NCI-H1436 treated with DMSO at 0.1 percent for 48 hours (cell line): ENCODE results near the gene GNA15.
"Not testable (repeated sequence)": the region's sequence is repeated elsewhere in the genome, so short reads cannot be mapped to it uniquely, and the experiment has no call there.

Source experiments
- DNase-seq: peaks from one replicate; lab custom pipeline; 2025; lab: John Stamatoyannopoulos, UW

Gene GNA15

GRCh38 chr19:3190921-3191805 lies 55.3 kb downstream of the GNA15 start:
- DNase-seq = no peak

- not testable (repeated sequence) for DNase-seq
Observed at GRCh38 chr19:3191806-3192104, 55.9 kb downstream of the GNA15 start.

GRCh38 chr19:3192228-3192635 lies 56.4 kb downstream of the GNA15 start:
- DNase-seq = no peak

DNA sequence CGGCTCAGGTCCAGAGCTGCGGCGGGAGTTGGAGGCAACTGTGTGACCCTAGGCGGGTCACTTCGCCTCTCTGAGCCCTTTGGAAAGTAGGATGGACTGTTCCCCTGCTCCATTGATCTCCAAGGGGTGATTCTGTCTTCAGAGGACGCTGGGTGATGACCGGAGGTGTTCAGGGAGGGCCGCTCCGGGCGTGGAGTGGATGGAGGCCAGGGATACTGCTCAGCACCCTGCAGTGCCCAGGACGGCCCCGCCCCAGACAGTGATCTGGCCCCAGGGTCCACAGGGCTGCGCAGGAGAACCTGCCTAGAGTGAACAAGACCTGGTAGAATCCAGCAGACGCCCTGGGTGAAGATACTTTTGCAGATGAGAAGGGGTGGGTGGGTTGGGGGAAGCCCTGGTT lies 56.9 kb downstream of the GNA15 start:
- no peak for DNase-seq

DNA sequence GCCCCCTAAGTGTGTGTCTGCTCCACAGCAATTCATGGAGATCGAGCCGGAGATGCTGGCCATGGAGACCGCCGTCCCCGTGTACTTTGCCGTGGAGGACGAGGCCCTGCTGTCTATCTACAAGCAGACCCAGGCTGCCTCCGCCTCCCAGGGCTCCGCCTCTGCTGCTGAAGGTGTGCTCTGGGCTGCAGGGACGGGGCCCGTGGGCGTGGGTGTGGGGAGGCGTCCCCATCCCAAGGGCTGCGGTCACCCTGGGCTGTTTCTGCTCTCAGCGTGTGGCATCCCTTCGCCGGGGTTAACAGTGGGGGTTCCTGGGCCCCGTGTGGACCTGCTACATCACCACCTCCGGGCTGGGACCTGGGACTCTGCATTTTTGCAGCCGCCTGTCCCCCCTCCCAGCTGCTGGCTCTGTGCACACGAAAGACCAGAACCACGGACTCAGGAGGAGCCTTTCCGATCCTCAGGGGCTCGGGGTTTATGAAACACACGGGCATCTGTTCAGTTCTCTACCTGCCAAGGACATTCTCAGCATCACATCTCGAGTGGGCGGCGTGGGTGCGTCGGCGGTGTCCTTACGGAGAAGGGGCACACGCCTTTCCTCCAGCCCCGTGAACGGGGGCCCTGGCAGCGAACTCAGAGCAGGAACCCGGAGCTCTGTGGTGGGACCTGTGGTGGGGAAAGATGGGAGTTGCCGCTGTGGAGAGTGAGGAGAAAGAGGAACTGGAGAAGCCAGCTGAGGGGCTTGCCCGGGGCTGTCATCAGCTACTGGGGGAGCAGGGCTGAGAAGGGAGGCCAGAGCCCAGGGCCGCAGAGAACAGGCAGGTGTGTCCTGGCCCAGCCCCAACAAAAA lies 57.6 kb downstream of the GNA15 start:
- DNase-seq = no peak

GRCh38 chr19:3194106-3195087 lies 58.6 kb downstream of the GNA15 start:
- no peak for DNase-seq

DNA sequence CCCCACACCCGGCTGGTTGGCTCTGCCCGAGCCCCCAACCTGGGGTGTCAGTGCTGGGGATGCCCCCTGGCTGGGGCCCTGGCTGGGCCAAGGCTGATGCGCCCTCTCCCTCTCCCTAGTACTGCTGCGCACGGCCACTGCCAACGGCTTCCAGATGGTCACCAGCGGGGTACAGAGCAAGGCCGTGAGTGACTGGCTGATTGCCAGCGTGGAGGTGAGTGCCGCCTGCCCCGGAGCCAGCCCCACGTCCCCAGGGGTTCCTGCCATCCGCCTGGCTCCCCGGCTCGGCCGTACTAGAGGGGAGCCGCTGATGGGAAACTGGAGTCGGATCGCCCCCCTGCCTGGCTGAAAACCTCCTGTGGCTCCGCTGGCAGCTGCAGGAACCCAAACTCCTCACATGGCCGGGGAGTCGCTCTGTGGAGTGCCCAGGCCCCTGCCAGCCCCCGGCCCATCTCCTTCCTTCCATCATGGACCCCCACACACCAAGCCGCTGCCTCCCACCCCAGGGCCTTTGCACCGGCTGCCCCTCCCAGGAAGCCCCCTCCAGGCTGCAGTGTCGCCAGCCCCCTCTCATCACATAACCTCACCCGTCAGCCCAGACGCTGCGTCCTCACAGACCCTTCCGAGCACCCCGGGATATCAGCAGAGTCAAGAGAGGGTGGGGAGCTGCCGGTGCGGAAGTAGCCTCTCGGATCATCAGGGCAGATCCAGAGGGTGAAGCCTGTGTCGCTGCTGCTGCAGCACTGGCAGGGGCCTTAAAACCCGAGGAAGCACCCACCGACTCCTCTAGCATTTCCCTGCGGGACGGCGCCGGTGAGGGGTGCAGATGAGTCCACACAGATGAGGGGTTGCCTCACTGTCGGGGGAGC lies 60.5 kb downstream of the GNA15 start:
- no peak for DNase-seq

- no peak for DNase-seq
Observed at GRCh38 chr19:3196933-3197205, 61.0 kb downstream of the GNA15 start.

GRCh38 chr19:3198901-3199700 lies 63.3 kb downstream of the GNA15 start:
- DNase-seq = no peak

DNA sequence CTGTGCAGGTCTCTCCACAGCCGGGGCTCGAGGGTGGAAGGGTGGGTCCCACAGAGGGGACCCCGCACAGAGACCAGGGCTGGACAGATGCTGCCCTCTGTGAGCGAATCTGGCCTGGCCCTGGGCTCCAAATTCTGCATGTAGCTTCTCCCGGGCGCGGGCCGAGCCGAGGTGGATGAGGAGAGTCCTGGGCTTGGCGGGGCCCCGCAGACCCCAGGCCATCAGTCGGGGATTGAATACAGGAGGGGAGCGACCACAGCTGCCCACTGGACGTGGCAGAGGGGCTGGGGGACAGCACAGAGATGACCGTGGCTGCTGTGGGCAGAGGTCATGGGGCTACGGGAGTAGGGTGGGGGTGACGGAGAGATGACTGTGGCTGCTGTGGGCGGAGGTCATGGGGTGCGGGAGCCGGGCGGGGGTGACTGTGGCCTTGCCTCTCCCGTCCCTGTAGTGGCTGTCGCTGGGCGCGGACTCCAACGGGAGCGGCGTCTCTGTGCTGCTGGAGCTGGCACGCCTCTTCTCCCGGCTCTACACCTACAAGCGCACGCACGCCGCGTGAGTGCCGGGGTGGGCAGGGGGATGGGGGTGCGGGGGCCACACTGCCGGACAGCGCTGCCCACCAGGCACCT lies 65.4 kb downstream of the GNA15 start:
- DNase-seq = no peak

DNA sequence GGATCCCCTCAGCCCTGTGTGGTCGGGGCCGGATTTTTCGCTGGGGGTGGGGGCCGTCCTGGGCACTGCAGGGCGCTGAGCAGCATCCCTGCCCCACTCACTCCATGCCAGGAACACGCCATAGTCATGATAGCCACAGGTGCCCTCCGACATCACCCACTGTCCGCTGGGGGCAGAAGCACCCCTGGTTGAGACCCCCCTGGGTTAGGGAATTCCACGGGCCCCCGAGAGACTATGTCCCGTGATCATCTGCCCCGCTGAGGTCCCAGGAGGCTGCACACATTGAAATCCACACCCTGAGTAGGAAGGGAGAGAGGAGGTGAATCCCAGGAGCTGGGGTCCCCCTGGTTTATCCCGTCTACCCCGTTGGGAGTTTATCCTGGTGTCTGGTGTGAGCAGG lies 66.1 kb downstream of the GNA15 start:
- DNase-seq = no peak

DNA sequence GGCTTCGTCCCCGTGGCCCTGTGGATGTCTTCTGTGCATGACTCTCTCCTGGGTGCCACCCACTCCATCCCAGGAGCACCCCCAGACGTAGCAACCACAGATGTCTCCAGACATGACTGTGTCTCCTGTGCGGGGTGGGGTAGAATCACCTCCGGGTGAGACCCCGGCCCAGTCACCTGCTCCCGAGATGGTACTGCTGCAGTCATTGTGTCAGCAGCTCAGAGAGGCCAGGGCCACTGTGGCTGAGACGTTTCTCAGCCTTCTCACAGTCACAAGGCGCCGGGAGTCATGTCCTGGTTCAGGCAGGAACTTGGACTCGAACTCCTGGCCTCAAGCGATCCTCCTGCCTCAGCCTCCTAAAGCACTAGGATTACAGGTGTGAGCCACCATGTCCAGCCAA lies 66.5 kb downstream of the GNA15 start:
- DNase-seq = no peak

DNA sequence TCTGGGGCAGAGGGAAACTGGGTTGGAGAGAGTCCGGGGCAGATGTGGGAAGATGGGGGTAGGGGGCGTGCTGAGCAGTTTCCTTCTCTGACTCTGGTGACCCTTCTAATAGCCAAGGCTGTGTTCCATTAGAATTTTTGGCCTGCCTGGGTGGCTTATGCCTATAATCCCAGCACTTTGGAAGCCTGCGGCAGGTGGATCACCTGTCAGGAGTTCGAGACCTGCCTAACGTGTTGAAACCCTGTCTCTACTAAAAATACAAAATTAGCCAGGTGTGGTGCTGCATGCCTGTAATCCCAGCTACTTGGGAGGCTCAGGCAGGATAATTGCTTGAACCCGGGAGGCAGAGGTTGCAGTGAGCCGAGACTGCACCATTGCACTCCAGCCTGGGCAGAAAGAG lies 67.1 kb downstream of the GNA15 start:
- not testable (repeated sequence) for DNase-seq

DNA sequence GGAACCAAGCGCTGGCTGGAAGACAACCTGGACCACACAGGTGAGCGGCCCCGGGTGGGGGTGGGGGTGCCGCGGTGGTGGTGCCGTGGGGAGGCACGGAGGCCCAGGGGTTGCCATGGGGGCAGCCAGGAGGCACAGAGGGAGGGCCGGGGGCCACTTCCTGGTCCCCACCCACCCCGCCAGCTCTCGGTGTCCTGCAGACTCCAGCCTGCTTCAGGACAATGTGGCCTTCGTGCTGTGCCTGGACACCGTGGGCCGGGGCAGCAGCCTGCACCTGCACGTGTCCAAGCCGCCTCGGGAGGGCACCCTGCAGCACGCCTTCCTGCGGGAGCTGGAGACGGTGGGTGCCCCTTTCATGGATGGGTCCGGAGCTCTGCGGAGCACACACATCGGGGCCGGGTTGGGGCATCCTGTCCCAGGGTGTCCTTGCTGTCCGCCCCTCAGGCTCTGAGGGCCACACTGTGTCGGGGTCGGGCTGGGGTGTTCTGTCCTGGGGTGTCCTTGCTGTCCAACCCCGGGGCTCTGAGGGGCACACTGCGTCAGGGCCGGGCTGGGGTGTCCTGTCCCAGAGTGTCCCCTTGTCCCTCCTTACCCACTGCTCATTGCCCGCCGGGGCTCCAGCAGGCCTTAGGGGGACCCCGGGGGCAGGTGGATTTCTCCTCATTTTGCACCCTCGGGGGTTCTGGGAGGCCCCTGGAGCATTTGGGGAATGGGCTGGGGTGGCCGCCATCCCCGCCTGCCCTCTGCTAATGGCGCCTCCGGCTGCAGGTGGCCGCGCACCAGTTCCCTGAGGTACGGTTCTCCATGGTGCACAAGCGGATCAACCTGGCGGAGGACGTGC lies 68.2 kb downstream of the GNA15 start:
- DNase-seq = no peak

DNA sequence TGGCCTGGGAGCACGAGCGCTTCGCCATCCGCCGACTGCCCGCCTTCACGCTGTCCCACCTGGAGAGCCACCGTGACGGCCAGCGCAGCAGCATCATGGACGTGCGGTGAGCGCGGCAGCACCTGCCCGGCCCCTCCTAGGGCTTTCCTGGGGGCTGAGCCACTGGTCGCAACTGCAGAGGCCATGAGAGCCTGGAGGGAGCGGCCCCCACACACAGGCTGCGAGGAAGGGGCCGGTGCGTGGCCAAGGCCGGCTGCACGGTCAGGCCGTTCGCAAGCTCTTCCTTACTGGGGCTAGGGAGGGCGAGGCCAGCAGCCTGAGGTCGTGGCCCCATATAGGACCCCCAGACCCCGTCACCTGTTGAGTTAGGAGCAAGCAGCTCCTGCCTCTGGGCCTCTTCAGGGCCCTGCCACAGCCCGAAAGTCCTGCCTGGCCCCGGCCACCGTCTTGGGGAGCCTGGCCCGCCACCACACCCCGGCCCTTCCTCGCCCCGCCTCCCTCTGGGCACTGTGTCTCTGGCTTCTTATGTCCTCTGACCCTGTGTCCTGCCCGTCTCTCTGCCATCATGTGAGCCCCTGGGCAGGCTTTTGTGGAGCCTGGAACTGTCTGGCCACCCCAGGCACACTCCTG lies 68.9 kb downstream of the GNA15 start:
- DNase-seq = no peak

- DNase-seq = no peak
Observed at GRCh38 chr19:3206216-3206953, 70.6 kb downstream of the GNA15 start.

DNA sequence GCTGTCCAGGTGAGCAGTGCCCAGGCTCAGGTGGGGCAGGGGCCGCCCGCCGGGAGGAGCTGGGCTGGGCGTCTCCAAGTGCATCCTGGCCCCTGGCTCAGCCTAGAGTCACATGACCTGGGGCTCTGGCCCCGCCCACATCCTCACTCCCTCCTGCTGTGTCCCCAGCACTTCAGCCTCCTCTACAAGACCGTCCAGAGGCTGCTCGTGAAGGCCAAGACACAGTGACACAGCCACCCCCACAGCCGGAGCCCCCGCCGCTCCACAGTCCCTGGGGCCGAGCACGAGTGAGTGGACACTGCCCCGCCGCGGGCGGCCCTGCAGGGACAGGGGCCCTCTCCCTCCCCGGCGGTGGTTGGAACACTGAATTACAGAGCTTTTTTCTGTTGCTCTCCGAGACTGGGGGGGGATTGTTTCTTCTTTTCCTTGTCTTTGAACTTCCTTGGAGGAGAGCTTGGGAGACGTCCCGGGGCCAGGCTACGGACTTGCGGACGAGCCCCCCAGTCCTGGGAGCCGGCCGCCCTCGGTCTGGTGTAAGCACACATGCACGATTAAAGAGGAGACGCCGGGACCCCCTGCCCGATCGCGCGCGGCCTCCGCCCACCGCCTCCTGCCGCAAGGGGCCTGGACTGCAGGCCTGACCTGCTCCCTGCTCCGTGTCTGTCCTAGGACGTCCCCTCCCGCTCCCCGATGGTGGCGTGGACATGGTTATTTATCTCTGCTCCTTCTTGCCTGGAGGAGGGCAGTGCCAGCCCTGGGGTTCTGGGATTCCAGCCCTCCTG lies 71.8 kb downstream of the GNA15 start:
- no peak for DNase-seq
